GM10266 (cell line): ENCODE measurements around the gene GGCT.

Experiments used
- DNase-seq: peaks from one replicate; pipeline ENCODE4 v3.0.0; 2012; ENCODE audit errors: extremely low spot score
- TF ChIP-seq, protein P1 (sequence below): IDR thresholded peaks from 2 replicates; pipeline ENCODE4 v1.5.1; 2012; ENCODE audit warnings: mild to moderate bottlenecking, low read depth; ENCODE audit not compliant: control insufficient read depth, insufficient read depth; ENCODE audit errors: missing control alignments

The GGCT gene

DNA sequence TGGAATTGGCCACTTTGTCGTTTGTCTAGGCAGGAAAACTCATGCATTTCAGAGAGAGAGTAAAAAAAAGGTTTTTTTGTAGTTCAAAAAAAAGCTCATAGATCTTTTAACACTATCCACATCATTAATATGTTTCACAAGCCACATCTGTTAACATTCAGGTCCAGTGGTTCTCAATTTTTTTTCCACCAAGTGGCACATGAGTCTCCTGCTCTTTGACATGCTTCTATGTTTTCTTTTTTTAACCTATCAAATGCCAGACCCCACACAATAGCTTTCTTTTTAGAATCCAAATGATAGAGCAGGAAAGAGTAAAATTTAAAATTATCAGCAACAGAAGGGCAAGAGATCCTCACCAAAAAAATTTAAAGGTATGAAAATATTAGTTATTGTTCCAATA is 46.3 kb downstream of the GGCT start:
- no peak for DNase-seq
- TF ChIP-seq, protein P1, sequence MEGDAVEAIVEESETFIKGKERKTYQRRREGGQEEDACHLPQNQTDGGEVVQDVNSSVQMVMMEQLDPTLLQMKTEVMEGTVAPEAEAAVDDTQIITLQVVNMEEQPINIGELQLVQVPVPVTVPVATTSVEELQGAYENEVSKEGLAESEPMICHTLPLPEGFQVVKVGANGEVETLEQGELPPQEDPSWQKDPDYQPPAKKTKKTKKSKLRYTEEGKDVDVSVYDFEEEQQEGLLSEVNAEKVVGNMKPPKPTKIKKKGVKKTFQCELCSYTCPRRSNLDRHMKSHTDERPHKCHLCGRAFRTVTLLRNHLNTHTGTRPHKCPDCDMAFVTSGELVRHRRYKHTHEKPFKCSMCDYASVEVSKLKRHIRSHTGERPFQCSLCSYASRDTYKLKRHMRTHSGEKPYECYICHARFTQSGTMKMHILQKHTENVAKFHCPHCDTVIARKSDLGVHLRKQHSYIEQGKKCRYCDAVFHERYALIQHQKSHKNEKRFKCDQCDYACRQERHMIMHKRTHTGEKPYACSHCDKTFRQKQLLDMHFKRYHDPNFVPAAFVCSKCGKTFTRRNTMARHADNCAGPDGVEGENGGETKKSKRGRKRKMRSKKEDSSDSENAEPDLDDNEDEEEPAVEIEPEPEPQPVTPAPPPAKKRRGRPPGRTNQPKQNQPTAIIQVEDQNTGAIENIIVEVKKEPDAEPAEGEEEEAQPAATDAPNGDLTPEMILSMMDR, result no peak

DNA sequence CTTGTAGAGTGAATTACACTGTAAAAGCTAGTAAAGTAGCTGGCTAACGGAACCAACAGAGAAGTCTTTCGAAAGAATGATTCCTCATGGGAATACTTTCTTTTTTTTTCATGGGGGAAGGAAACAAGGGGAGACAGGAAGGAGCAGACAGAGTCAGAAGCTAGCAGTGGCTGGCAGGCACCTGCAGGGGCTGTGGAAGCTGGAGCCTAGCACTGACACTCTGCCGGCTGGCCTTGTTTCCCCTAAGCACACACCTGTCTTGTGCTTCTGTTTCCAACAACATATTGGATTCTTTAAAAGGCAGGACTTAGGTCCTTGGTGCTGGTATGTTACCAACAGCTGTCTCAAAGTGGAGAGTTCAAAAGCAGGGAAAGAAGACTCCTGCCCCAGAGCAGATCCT is 50.7 kb downstream of the GGCT start:
- no peak for DNase-seq
- TF ChIP-seq, protein P1, result no peak

DNA sequence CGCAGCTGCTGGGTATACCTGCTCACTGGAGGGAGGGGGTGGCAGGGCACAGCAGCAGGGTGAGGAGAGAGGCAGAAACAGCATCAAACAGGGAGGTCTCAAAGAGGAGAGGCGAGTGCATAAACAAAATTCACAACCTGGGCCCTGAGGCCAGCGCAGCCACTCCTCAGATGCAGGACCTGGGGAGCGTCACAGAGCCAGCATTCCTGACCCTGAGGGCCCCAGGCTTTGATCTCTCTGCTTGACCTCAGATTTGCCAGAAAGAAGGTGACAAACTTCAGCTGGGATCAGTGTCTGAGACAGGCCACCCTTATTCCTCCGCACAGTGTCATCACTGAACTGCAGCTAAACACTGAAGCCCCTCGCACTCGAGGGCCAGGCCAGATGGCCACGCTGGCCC is 51.6 kb downstream of the GGCT start:
- DNase-seq, result no peak
- TF ChIP-seq, protein P1, result no peak

DNA sequence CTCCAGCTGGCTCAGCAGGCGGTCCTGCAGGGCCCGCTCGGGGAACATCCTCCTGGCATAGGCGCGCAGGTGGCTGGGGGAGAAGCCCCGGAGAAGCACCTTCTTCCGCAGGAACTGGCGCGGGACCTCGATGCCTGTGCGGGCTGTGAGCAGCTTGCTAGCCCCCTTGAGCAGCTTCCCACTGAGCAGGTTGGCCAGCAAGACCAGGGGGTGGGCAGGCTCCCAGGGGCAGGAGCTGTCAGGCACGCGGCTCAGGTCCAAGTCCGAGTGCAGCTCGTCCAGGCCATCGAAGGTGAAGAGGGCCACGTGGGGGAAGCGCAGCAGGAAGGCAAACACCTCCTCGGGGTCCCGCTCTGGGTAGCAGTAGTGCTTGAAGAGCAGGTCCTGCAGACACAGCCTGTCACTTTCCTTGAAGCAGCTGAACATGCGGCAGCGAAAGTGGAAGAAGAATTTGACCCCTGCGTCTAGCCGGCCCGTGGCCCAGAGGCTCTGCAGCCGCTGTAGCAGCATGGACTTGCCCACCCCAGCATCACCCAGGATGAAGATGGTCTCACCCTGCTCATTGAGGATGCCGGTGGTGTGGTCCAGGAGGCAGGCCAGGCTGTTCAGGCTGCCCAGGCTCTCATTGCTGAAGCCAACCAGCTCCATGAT is 52.2 kb downstream of the GGCT start:
- TF ChIP-seq, protein P1, result no peak
- DNase-seq, result no peak

DNA sequence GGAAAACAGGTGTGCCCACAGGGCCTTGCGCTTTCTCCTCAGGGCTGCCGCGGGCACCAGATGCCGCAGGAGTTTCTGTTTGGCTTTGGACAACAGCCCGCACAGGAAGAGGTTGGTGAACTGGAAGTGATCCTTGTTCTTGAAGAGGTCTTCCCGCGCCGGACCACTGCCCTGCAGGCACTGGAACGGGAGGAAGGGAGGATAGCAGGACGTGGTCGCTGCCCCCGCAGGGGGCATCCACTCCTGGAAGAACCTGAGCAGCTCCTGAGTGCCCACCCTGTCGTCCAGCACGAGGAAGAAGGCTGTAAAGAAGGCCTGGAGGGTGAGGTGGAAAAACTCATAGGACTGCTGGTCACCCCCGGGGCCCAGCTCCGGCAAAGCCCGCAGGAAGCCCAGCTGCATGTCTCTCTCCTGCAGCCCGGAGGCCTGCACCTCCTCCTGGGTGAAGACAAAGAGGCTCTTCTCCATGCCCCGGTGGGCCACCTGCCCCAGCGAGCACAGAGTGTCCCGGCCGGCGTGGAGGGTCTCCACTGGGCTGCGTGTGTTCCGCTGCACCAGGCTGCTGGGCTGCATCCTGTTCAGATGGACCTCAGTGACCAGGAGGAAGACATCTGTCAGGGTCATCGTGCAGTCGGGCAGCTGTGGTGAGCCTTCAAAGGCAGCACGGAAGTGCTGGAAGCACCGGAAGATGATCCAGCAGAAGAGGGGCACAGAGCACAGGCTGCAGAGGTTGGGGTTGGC is 52.9 kb downstream of the GGCT start:
- TF ChIP-seq, protein P1, result no peak
- no peak for DNase-seq

DNA sequence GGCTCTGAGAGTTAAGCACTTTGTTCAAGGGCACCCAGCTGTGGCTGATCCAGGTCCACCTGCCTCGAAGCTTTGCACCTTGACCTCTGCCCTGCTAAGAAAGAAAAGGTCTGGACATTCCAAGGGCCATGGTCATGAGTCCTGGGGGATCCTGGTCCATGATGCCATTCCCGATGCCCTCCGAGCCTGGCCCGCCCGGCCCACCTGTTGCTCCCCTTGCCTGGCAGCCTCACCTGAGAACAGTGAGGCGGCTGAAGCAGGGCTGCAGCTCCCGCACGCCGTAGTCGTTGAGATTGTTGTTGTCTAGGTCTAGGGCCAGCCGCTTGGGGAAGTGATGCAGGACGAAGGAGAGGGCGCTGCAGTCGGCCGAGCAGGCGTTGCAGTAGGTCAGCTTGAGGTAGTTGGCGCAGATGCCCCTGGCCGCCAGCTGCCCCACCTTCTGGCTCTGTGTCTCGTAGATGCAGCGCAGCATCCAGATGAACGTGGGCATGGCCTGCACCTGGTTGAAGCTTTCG is 53.6 kb downstream of the GGCT start:
- no peak for DNase-seq
- TF ChIP-seq, protein P1, result no peak

DNA sequence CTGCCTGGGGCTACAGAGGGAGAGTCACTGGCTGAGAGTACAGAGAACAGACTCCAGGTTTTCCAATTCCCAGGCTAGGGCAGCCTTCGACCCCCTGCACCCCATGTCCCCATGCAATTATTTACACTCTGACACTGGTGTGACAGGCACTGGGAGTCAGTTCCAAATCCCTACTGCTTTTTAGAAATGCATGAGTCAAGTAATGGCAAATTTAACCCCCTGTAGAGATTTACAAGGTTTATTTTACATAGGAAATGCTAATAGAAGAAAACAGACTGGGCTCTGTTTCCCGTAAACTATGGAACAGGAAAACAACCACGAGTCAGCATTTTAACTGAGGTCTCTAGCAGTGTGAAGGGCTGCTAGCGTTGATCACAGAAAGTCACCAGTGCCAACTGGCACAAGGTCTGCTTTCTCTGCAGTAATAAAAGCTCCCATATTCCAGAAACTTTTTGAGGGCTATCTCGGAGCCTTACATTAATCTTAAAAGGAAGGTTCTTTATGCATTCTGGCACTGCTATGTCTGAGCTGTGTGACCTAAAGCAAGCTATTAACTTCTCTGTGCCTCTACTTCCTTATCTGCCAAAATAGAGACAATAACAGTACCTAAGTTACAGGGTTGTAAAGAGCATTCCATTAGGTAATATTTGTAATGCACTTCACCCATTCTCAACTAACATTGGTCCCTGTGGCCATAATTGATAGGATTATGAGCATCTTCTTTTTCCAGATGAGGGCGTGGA is 54.2 kb downstream of the GGCT start:
- TF ChIP-seq, protein P1, result no peak
- no peak for DNase-seq
